C4-2B (cell line): ENCODE measurements around the gene CLIP2.

Source experiments
- ZFX ChIP-seq: fragments of 450-650 bp; IDR thresholded peaks from 2 replicates; pipeline ENCODE4 v1.6.1; 2017
- TF ChIP-seq, protein P1 (sequence below): fragments of 450-650 bp; conservative IDR thresholded peaks from 2 replicates; pipeline ENCODE4 v1.5.1; 2017; ENCODE audit warnings: mild to moderate bottlenecking

DNA sequence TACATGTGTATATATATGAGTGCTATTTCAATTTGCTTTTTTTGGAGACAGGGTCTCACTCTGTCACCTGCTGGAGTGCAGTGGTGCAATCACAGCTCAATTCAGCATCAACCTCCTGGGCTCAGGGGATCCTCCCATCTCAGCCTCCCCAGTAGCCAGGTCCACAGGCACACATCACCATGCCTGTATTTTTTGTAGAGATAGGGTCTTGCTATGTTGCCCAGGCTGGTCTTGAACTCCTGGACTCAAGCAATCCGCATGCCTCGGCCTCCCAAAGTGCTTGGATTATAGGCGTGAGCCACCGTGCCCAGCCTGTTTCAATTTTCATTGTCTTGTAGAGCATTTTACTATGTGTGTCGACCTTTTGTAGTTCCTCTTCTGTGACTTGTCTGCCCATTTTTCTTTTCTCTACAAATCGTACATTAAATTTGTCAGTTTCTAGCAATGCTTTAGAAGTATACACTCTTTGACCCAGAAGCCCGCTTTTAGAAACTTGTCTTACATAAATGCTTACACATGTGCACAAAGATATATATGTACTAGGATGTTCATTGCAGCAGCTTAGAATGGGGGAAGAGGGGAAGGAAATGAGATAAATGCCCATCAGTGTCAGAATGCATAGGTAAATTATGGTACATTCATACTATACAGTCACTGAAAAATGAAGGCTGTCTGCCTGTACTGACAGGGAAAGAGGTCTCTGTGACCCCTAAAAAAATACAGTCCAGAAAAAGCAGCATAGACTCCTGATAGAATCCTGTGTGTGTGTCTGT lies 22.8 kb upstream of the CLIP2 start:
- TF ChIP-seq, protein P1, sequence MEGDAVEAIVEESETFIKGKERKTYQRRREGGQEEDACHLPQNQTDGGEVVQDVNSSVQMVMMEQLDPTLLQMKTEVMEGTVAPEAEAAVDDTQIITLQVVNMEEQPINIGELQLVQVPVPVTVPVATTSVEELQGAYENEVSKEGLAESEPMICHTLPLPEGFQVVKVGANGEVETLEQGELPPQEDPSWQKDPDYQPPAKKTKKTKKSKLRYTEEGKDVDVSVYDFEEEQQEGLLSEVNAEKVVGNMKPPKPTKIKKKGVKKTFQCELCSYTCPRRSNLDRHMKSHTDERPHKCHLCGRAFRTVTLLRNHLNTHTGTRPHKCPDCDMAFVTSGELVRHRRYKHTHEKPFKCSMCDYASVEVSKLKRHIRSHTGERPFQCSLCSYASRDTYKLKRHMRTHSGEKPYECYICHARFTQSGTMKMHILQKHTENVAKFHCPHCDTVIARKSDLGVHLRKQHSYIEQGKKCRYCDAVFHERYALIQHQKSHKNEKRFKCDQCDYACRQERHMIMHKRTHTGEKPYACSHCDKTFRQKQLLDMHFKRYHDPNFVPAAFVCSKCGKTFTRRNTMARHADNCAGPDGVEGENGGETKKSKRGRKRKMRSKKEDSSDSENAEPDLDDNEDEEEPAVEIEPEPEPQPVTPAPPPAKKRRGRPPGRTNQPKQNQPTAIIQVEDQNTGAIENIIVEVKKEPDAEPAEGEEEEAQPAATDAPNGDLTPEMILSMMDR, result no peak
- TF ChIP-seq ZFX, result no peak
